Measurements from ENCODE around the gene BORCS6.

GRCh38 chr17:8163978-8164814 lies 25.8 kb downstream of the BORCS6 start:
- TF ChIP-seq, protein P1, sequence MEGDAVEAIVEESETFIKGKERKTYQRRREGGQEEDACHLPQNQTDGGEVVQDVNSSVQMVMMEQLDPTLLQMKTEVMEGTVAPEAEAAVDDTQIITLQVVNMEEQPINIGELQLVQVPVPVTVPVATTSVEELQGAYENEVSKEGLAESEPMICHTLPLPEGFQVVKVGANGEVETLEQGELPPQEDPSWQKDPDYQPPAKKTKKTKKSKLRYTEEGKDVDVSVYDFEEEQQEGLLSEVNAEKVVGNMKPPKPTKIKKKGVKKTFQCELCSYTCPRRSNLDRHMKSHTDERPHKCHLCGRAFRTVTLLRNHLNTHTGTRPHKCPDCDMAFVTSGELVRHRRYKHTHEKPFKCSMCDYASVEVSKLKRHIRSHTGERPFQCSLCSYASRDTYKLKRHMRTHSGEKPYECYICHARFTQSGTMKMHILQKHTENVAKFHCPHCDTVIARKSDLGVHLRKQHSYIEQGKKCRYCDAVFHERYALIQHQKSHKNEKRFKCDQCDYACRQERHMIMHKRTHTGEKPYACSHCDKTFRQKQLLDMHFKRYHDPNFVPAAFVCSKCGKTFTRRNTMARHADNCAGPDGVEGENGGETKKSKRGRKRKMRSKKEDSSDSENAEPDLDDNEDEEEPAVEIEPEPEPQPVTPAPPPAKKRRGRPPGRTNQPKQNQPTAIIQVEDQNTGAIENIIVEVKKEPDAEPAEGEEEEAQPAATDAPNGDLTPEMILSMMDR (IDR thresholded peaks at IDR 0.05): no peak
- TF ChIP-seq POLR2A (IDR thresholded peaks at IDR 0.05): peak in 1 of 4 donors; percentile 41

Data from esophagus squamous epithelium (tissue), 4 donors.